Brain microvascular endothelial cell (primary cell): ENCODE results near the gene PSMC6.

Source experiments
- DNase-seq: peaks from one replicate; pipeline ENCODE4 v3.0.0-alpha.2; 2020
- H3K27ac ChIP-seq: fragments of 250-450 bp; sonication (Bioruptor Pico); 2 replicates; pipeline ENCODE4 v1.5.1; 2020; ENCODE audit warnings: mild to moderate bottlenecking, moderate library complexity
- H3K27me3 ChIP-seq: fragments of 250-450 bp; sonication (Bioruptor Pico); replicated peaks from 2 replicates; pipeline ENCODE4 v1.5.1; 2020; ENCODE audit warnings: mild to moderate bottlenecking
- H3K36me3 ChIP-seq: fragments of 250-450 bp; sonication (Bioruptor Pico); replicated peaks from 2 replicates; pipeline ENCODE4 v1.5.1; 2020; ENCODE audit warnings: mild to moderate bottlenecking
- H3K4me3 ChIP-seq: 2 replicates; pipeline ENCODE4 v1.5.1; 2011; ENCODE audit warnings: low read depth, mild to moderate bottlenecking, control low read depth, low read length, moderate library complexity
- in situ Hi-C: cut with HindIII; loops from 2 replicates; pipeline ENCODE4 v1.10.0; 2017; ENCODE audit warnings: low sequenced_read_pairs, low pct_ligation_motif_present
- TF ChIP-seq, protein P1 (sequence below): IDR thresholded peaks from 2 replicates; pipeline ENCODE4 v1.5.1; 2011; ENCODE audit warnings: low read depth, mild to moderate bottlenecking, moderate library complexity, low read length, control low read depth, inconsistent platforms; ENCODE audit errors: missing control alignments

Gene PSMC6

GRCh38 chr14:52706724-52707706, at the start of gene PSMC6:
Gene PSMC6 (plus strand): TSS chr14:52707200. CDS start chr14:52707220, 20 bp downstream.
- DNase-seq, result peak; percentile 89
- TF ChIP-seq, protein P1, sequence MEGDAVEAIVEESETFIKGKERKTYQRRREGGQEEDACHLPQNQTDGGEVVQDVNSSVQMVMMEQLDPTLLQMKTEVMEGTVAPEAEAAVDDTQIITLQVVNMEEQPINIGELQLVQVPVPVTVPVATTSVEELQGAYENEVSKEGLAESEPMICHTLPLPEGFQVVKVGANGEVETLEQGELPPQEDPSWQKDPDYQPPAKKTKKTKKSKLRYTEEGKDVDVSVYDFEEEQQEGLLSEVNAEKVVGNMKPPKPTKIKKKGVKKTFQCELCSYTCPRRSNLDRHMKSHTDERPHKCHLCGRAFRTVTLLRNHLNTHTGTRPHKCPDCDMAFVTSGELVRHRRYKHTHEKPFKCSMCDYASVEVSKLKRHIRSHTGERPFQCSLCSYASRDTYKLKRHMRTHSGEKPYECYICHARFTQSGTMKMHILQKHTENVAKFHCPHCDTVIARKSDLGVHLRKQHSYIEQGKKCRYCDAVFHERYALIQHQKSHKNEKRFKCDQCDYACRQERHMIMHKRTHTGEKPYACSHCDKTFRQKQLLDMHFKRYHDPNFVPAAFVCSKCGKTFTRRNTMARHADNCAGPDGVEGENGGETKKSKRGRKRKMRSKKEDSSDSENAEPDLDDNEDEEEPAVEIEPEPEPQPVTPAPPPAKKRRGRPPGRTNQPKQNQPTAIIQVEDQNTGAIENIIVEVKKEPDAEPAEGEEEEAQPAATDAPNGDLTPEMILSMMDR, result no peak
- H3K27ac ChIP-seq, result peak within 1 kb of the TSS; percentile 80
- H3K27me3 ChIP-seq, result no peaks in the 10 kb centered on the region
- peaks cover 21% of the 10 kb centered on the region for H3K36me3 ChIP-seq
- in situ Hi-C loops, result no loop called here
- peak within 1 kb of the TSS; percentile 79 for H3K4me3 ChIP-seq

DNA sequence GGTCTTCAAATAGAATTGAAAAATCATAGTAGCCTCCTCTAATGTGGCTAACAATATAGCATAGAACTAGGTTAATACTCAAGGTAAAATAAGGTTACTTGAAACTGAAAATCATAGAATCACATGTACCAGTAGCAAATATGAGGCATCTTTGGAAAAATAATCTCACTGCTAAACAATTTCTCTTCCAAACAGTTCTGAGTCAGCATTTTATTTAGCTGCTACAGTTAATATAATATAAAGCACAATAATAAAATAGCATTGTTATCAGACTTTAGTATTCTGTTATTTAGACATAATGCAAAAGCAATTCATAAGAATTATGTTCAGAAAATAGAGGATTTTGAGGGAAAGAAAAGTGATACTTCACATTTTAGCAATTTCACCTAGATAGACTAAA, 46.7 kb upstream of the PSMC6 start:
- in situ Hi-C loops, result no loop called here
- TF ChIP-seq, protein P1, result no peak
- H3K27ac ChIP-seq, result no peak overlapping the region
- H3K27me3 ChIP-seq, result no peaks in the 10 kb centered on the region
- no peak for DNase-seq
- H3K4me3 ChIP-seq, result no peak overlapping the region
- peaks cover 4% of the 10 kb centered on the region for H3K36me3 ChIP-seq

DNA sequence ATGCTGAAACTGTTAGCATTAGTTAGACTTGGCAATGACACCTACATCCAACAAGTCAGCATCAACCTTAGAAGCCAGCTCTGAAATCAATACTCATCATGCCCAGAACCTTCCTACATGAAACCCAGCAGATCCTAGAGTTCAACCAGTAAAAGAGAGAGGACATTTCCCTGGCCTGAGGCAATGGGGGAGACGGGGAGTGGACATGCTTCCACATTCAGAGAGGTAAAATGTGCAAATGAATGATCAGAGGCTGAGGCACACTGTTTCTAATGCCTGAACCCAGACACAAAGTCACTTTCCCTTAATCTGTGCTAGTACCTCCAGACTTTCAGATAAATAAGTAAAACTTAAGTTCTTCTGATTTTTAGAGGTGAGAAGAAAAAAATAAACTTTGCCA, 46.2 kb upstream of the PSMC6 start:
- H3K4me3 ChIP-seq, result no peak overlapping the region
- no peaks in the 10 kb centered on the region for H3K27me3 ChIP-seq
- TF ChIP-seq, protein P1, result no peak
- H3K27ac ChIP-seq, result no peak overlapping the region
- no peak for DNase-seq
- peaks cover 4% of the 10 kb centered on the region for H3K36me3 ChIP-seq
- in situ Hi-C loops, result no loop called here

- no peak overlapping the region for H3K4me3 ChIP-seq
- H3K27ac ChIP-seq, result no peak overlapping the region
- TF ChIP-seq, protein P1, result no peak
- in situ Hi-C loops, result no loop called here
- no peak for DNase-seq
- peaks cover 4% of the 10 kb centered on the region for H3K36me3 ChIP-seq
- no peaks in the 10 kb centered on the region for H3K27me3 ChIP-seq
These were observed 45.7 kb upstream of the PSMC6 start for GRCh38 chr14:52661314-52661713.

GRCh38 chr14:52663850-52664249, 43.1 kb upstream of the PSMC6 start:
- in situ Hi-C loops, result no loop called here
- no peak overlapping the region for H3K4me3 ChIP-seq
- TF ChIP-seq, protein P1, result no peak
- no peak overlapping the region for H3K27ac ChIP-seq
- no peak for DNase-seq
- H3K36me3 ChIP-seq, result no peaks in the 10 kb centered on the region
- H3K27me3 ChIP-seq, result no peaks in the 10 kb centered on the region

DNA sequence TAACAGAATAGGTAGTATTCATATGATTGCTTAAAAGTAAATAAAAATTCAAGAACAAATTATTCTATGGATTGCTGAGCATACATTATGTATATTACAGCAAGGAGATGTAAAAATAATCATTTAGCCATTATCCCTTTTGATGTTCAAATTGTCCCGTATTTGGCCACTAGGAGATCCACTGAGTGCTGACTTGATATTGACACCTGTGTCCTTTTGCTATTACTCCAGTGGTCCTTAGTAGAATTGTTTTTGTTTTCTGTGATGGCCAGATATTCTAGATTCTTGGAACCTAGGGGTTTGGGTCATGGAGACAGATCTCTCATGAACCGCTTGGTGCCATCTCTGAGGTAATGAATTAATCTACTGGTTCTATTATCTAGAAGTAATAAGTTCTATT, 28.4 kb upstream of the PSMC6 start:
- H3K27ac ChIP-seq, result no peak overlapping the region
- H3K4me3 ChIP-seq, result no peak overlapping the region
- H3K36me3 ChIP-seq, result no peaks in the 10 kb centered on the region
- in situ Hi-C loops, result no loop called here
- TF ChIP-seq, protein P1, result peak; percentile 54
- DNase-seq, result no peak
- H3K27me3 ChIP-seq, result no peaks in the 10 kb centered on the region
